DMS79 (cell line): ENCODE results near the gene CPE.
A peak's percentile ranks its signal among the peaks of the same experiment; 100 is the strongest.
"Not testable (repeated sequence)": the region's sequence is repeated elsewhere in the genome, so short reads cannot be mapped to it uniquely, and the experiment has no call there.

Source experiments
- DNase-seq: peaks from one replicate; lab custom pipeline; 2025; lab: John Stamatoyannopoulos, UW

The CPE gene

DNA sequence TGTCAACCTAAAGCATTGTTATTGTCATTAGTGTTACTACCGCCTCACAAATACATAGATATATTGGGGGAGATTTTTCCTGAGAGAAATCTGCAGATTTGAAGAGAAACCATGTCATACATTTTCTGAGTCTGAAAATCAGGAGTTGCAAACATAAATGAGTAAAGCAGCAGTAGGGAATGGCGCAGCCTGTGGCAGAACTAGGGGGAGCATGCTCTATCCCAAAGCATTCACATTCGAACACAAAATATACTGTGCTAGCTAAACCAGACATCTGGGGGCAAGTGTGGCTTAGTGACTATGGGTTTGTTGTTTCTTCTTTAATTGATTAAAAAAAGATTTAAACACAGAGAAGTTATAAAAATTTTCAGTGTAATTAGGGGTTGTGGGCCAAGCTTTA, 83.2 kb downstream of the CPE start:
- DNase-seq = no peak

DNA sequence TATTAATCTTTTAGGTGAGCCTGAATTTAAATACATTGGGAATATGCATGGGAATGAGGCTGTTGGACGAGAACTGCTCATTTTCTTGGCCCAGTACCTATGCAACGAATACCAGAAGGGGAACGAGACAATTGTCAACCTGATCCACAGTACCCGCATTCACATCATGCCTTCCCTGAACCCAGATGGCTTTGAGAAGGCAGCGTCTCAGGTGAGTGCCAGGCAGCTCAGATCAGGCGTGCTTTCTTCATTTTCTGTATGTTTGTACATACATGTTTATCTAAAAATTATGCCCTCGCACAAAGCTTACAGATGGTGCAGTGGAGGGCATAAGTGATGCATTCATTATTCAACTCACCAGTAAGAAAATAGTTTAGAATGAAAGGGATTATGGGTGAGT, 85.6 kb downstream of the CPE start:
- no peak for DNase-seq

- peak; percentile 9 for DNase-seq
Measured at GRCh38 chr4:165464813-165465381, 86.1 kb downstream of the CPE start.

DNA sequence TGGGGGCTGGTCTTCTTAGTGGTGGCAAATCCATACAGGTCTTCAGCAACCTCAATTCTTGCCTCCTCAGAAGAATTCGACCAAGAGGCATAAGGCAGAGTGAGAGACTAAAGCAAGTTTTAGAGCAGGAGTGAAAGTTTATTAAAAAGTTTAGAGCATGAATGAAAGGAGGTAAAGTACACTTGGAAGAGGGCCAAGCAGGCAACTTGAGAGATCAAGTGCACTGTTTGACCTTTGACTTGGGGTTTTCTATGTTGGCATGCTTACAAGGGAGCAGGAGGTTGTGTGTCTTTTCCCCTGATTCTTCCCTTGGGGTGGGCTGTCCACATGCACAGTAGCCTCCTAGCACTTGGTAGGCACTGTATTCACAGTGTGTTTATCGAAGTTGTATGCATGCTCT, 91.2 kb downstream of the CPE start:
- no peak for DNase-seq

- no peak for DNase-seq
Measured at GRCh38 chr4:165472943-165473676, 94.3 kb downstream of the CPE start.

- DNase-seq = no peak
Measured at GRCh38 chr4:165474784-165475705, 96.2 kb downstream of the CPE start.

GRCh38 chr4:165475706-165476070, 96.9 kb downstream of the CPE start:
- DNase-seq = no peak

- no peak for DNase-seq
Measured at GRCh38 chr4:165476214-165477098, 97.6 kb downstream of the CPE start.

- no peak for DNase-seq
Measured at GRCh38 chr4:165477799-165478198, 99.0 kb downstream of the CPE start.

GRCh38 chr4:165478260-165478659, 99.5 kb downstream of the CPE start:
- no peak for DNase-seq

- no peak for DNase-seq
Measured at GRCh38 chr4:165481053-165481835, 102.4 kb downstream of the CPE start.

- no peak for DNase-seq
Measured at GRCh38 chr4:165489786-165490185, 111.0 kb downstream of the CPE start.

DNA sequence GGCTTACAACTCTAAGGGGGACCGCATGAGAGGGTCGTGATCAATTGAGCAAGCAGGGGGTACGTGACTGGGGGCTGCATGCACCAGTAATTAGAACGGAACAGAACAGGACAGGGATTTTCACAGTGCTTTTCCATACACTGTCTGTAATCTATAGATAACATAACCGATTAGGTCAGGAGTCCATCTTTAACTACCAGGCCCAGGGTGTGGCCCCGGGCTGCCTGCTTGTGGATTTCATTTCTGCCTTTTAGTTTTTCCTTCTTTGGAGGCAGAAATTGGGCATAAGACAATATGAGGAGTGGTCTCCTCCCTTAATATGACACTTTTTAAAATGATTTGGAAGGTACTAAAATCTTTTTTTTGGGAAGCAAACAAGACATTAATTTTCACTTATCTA, 113.8 kb downstream of the CPE start:
- not testable (repeated sequence) for DNase-seq

DNA sequence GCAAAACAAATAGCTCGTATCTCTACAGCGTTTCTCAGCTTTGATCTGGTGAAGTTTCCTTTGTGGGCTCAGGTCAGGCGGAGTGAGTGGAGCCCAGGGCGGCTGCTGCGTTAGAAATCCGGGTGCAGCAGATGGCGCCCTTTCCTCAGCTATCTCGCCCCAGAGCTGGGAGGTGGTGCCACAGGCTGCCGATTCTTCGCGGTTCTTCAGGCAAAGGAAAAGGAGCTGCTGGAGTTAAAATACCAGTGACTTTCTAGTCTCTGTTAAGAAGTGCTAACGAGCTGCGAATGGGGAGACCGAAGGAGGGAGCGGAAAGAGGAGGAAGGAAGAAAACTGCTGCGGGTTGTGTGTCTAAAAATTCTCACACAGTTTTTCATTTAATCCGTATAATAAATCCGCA, 114.6 kb downstream of the CPE start:
- DNase-seq = no peak

- no peak for DNase-seq
Measured at GRCh38 chr4:165502916-165503907, 124.4 kb downstream of the CPE start.

- DNase-seq = no peak
Measured at GRCh38 chr4:165504184-165504583, 125.4 kb downstream of the CPE start.

DNA sequence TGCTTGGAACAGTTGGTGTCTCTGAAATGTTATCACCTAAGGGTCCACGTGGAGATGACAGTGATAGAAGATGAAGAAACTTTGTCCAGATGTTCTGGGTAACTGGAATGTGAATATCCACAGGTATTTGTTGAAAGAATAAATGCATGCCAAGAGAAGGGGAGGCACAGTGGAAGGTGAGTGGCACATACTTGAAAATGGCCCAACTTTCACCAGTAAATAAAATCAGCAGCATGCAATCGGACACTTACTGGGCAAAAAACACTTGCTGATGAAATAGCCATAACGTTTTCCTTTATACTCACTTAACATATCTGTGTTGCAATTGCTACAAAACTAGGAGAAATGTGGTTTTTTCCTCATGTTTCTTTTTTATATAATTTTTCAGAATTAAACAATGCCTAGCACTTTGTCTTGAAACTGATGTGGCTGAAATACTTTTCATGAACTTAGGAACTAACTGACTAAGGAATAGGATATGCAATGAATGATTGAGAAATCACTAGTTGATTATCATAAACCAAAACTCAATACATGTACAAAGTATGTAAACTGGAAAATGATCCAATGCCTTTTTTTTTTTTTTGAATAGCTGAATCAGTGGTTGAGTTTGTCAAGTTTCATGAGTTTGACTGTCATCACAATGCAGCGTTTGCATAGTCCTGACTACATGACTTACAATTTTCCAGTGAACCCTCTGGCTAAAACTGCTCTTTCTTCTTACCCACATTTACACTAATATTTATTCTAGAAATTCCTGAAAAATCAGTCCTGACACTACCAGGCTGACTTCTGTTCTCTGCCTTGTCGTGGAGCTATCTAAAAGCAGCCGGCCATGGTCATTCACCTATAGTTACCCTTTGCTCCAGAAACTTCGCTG, 127.4 kb downstream of the CPE start:
- DNase-seq = no peak

DNA sequence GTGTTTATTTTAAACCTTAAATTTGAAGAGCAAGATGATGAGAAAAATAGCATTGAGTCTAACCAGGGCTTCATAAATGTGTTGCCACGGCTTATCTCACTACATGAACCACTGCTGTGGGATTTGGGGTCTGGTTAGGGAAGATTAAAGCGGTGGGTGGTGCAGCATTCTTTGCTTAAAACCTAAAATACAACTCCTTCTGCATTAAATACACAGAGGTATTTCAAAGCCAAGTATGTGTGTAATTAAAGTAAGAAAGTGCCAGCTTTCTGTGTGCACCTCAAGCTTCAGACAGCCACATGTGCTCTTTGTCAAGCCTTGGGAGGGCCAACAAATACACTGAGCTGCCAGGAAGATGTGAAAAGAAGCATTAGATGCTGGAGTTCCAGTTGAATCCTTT, 128.0 kb downstream of the CPE start:
- DNase-seq = no peak

GRCh38 chr4:165507381-165507780, 128.6 kb downstream of the CPE start:
- no peak for DNase-seq
